ENCODE measurements around the gene CARNS1. TPM values are rescaled to one million over a fixed set of nuclear protein-coding genes. Genes with fewer than 3 reads are reported as not detected.

The CARNS1 gene
- 0.49 TPM in 1 of 2 replicates, not detected in the other for total RNA-seq (2011; cell fraction: chromatin; rRNA removed; ENCODE audit: low replicate concordance)
- 0.13 and 0.17 TPM in 2 replicates for total RNA-seq (2011; cell fraction: nucleolus; rRNA removed)
- 0.15 TPM in 2 replicates for total RNA-seq (2011; cell fraction: nucleoplasm; rRNA removed)
- total RNA-seq (2014; rRNA removed) (0.12 and 0.18 TPM in 2 replicates), total RNA-seq (2014; rRNA removed; fragmentation: Illumina TruSeq; extraction: Trizol) (not detected in 2 replicates), total RNA-seq (2015; rRNA removed; fragmentation: Illumina TruSeq; extraction: Trizol) (0.04 TPM in 1 of 2 replicates, not detected in the other), total RNA-seq (2021) (0.07 and 0.13 TPM in 2 replicates), polyA plus RNA-seq (2011; rRNA removed) (0.04 and 0.06 TPM in 2 replicates), polyA plus RNA-seq (2014; fragmentation: Illumina TruSeq; extraction: Trizol) (0.06 and 0.07 TPM in 2 replicates), polyA plus RNA-seq (2014; fragmentation: Nextera tagmentation; extraction: Ambion mirVana) (under 1 TPM in 1 of 2 experiments, not detected in 1; 0.01 TPM), polyA plus RNA-seq (2014; rRNA removed) (0.03 and 0.07 TPM in 2 replicates), polyA minus RNA-seq (2011; rRNA and poly(A)+ RNA removed) (0.04 TPM in 1 of 2 replicates, not detected in the other), Bru-seq, nascent RNA (percentile 24 among the genes with signal in this experiment), BruChase-seq, experiment 1, labeled RNA remaining after a 2-hour chase (percentile 13 among the genes with signal in this experiment), BruChase-seq, experiment 2, labeled RNA remaining after a 6-hour chase (percentile 13 among the genes with signal in this experiment)
- 0.03 and 0.15 TPM in 2 replicates for polyA plus RNA-seq (2011; cell fraction: cytosol; rRNA removed)
- 0.11 and 0.37 TPM in 2 replicates for polyA plus RNA-seq (2011; cell fraction: nucleus; rRNA removed)
- 0.17 and 0.24 TPM in 2 replicates for polyA plus RNA-seq (2012)
- polyA minus RNA-seq (2011; cell fraction: cytosol; rRNA and poly(A)+ RNA removed) = not detected in 2 replicates
- not detected in 2 replicates for polyA minus RNA-seq (2011; cell fraction: nucleus; rRNA and poly(A)+ RNA removed)
- long read RNA-seq, experiment 1 = 0 reads
- long read RNA-seq, experiment 2 = 0 reads
- long read RNA-seq, experiment 3 = 0 reads

DNA sequence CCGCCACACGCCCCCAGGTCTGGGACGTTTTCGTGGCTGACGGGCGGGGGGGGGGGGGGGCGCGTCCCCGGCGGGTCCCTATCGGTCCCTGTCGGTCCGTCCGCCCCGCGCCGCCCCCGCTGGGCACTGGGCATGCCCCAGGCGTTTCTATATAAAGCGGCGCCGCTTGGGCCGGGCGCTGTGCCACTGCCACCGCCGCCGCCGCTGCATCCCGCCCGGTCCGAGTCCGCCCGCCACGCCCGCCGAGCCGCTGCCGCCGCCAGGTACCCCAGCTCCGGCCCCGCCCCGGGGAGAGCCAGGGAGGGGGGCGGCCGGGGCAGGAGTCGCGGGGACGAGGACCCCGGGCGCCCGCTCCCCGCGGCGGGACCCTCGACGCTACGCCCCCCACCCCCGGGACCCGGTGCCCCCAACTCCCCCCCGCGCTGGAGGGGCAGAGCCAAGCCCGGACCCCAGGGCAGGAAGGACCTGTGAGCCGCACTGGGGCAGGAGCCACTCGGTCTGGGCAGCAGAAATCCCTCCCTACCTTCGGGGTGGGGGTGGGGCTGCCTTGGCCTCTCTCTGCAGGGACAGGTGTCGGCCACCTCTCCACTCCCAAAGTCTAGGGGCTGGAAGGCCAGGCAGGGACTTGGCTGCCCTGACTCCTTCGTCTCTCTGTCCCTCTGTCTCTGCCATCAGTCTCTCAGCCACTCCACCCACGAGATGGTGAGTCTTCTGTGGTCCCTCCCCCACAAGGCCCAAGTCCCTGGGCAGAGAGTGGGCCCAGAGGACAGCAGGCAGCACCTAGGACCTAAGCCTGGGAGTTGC is at the start of gene CARNS1:
TSS of gene CARNS1 (plus strand) at position 178 of the 804 bp plus-strand sequence. CDS start at position 700, 522 bp downstream.
- Histone ChIP-seq H3K79me2 (ENCODE audit: control insufficient read depth, insufficient read depth, low read length) (peaks cover 7% of the 10 kb centered on the region; the same call in 1 of the 3 replicates), H3K4me2 (ENCODE audit: insufficient read depth, low read length) (no peak within 1 kb of the TSS), H3K9ac (ENCODE audit: insufficient read depth in 1 of 2, low read depth in 2 of 2, low read length in 2 of 2) (peak within 1 kb of the TSS in 1 of 2 experiments; percentile 38; a peak in 1 of 4 replicates), H3K36me3 (ENCODE audit: control insufficient read depth, insufficient read depth, low read length) (no peaks in the 10 kb centered on the region), H3K27ac (ENCODE audit: extremely low read depth, low read depth, low read length) (no peak within 1 kb of the TSS), H3K27me3 (ENCODE audit: control insufficient read depth in 2 of 2, insufficient read depth in 2 of 2, low read length in 2 of 2) (no peaks in the 10 kb centered on the region), H3K9me1 (ENCODE audit: control insufficient read depth, insufficient read depth, low read length) (no peaks in the 10 kb centered on the region), H4K20me1 (replicated peaks; ENCODE audit: control insufficient read depth, insufficient read depth, low read length) (no peaks in the 10 kb centered on the region; the same call in 1 of the 2 replicates), H2AFZ (ENCODE audit: low read depth, low read length) (no peak within 1 kb of the TSS), H3K4me3 (no peak within 1 kb of the TSS), H3K9me3 (replicated peaks; ENCODE audit: control insufficient read depth, insufficient read depth, low read depth, low read length) (no peaks in the 10 kb centered on the region), H3K4me1 (replicated peaks in 1 of 2; ENCODE audit: control insufficient read depth in 2 of 2, insufficient read depth in 2 of 2, low read length in 2 of 2) (peaks cover 27 to 73% of the 10 kb centered on the region in 2 experiments)
- DNase-seq (ENCODE audit: extremely low read depth in 1 of 4, low spot score in 3 of 4) (no peak), ATAC-seq (no peak), FAIRE-seq (no peak)
- 46% methylated on average over 7 of the region's 67 CpGs for WGBS (ENCODE audit: insufficient coverage, low coverage, missing lambda C conversion rate)
- ChIA-PET CTCF (ENCODE audit: low intra/inter-chr PET ratio) (no interaction called here), POLR2A (no interaction called here)
- BruUV-seq (replicated peaks) = no TSS peak
- intact Hi-C loops (cut with micrococcal nuclease) (no loop called here), in situ Hi-C loops (cut with MboI) (no loop called here)
- TF ChIP-seq ZSCAN32 (CRISPR knock-in tag; IDR thresholded peaks at IDR 0.05) = no peak
- TF ChIP-seq NR4A1 (CRISPR knock-in tag; IDR thresholded peaks at IDR 0.05) = no peak
- TF ChIP-seq NR4A1 (tag; IDR thresholded peaks at IDR 0.05) = no peak
- no peak for TF ChIP-seq ZBTB17 (CRISPR knock-in tag; IDR thresholded peaks at IDR 0.05)
- TF ChIP-seq NCOA2 (IDR thresholded peaks at IDR 0.05; ENCODE audit: partially characterized antibody in 2 of 2) = no peak
- TF ChIP-seq EWSR1 (IDR thresholded peaks at IDR 0.05; ENCODE audit: borderline replicate concordance, low read depth, partially characterized antibody) = no peak
- TF ChIP-seq IRF2 (CRISPR knock-in tag; IDR thresholded peaks at IDR 0.05) = no peak
- TF ChIP-seq COPS2 (conservative IDR thresholded peaks at IDR 0.05) = no peak

All from K562 (cell line).